Mesenchymal stem cell (in vitro differentiated cells and primary cell): ENCODE results near the gene GABRB3.

Source experiments
- DNase-seq: peaks from one replicate; pipeline ENCODE4 v3.0.0-alpha.2; 2013
- H2AFZ ChIP-seq: one replicate; pipeline ENCODE4 v1.6.1; 2013; ENCODE audit warnings: low read depth, mild to moderate bottlenecking, control low read depth, inconsistent platforms, low read length, moderate library complexity
- H2AK5ac ChIP-seq: 2 replicates; pipeline ENCODE4 v1.6.1; 2013; ENCODE audit warnings: low read length, moderate library complexity, mild to moderate bottlenecking, inconsistent platforms; ENCODE audit not compliant: severe bottlenecking
- H2BK120ac ChIP-seq: one replicate; pipeline ENCODE4 v1.6.1; 2013; ENCODE audit warnings: low read depth, mild to moderate bottlenecking, inconsistent platforms, low read length, moderate library complexity
- H2BK12ac ChIP-seq, 2 experiments: one replicate each; pipeline ENCODE4 v1.6.1; 2013; ENCODE audit warnings: inconsistent platforms in 2 of 2, low read length in 2 of 2, mild to moderate bottlenecking in 2 of 2, moderate library complexity in 2 of 2, control low read depth in 1 of 2
- H2BK15ac ChIP-seq: one replicate; pipeline ENCODE4 v1.6.1; 2013; ENCODE audit warnings: mild to moderate bottlenecking, low read depth, inconsistent platforms; ENCODE audit not compliant: poor library complexity, severe bottlenecking
- H2BK5ac ChIP-seq: 2 replicates; pipeline ENCODE4 v1.6.1; 2013; ENCODE audit warnings: low read depth, mild to moderate bottlenecking, low read length, control low read depth, inconsistent platforms; ENCODE audit not compliant: poor library complexity, severe bottlenecking
- H3K14ac ChIP-seq, 2 experiments: one replicate each; pipeline ENCODE4 v1.6.1; 2013; ENCODE audit warnings: inconsistent platforms in 2 of 2, low read length in 2 of 2, control low read depth in 1 of 2, mild to moderate bottlenecking in 1 of 2, moderate library complexity in 1 of 2
- H3K18ac ChIP-seq, 2 experiments: one replicate each; pipeline ENCODE4 v1.6.1; 2013; ENCODE audit warnings: inconsistent platforms in 2 of 2, low read length in 2 of 2, control low read depth in 1 of 2, low read depth in 1 of 2, mild to moderate bottlenecking in 1 of 2
- H3K23ac ChIP-seq, 2 experiments: one replicate each; pipeline ENCODE4 v1.6.1; 2013; ENCODE audit warnings: inconsistent platforms in 2 of 2, low read length in 2 of 2, mild to moderate bottlenecking in 2 of 2, moderate library complexity in 2 of 2, control low read depth in 1 of 2
- H3K27ac ChIP-seq: 2 replicates; pipeline ENCODE4 v1.5.1; 2013; ENCODE audit warnings: mild to moderate bottlenecking, moderate library complexity, low read length, control low read depth, inconsistent platforms; ENCODE audit not compliant: poor library complexity, severe bottlenecking
- H3K27me3 ChIP-seq, 2 experiments: 2 replicates each; pipeline versions ENCODE4 v1.6.1 to v1.7.0; 2013; ENCODE audit warnings: low read length in 2 of 2, mild to moderate bottlenecking in 2 of 2, moderate library complexity in 2 of 2, control low read depth in 1 of 2, inconsistent platforms in 1 of 2; ENCODE audit not compliant: control insufficient read depth in 1 of 2, insufficient read depth in 1 of 2
- H3K36me3 ChIP-seq, 2 experiments: 2 replicates each; pipeline versions ENCODE4 v1.6.1 to v1.7.0; 2013; ENCODE audit warnings: low read length in 2 of 2, control low read depth in 1 of 2, inconsistent platforms in 1 of 2, low read depth in 1 of 2, mild to moderate bottlenecking in 1 of 2; ENCODE audit not compliant: insufficient read depth in 2 of 2, control insufficient read depth in 1 of 2
- H3K4ac ChIP-seq, 2 experiments: one replicate each; pipeline ENCODE4 v1.6.1; 2013; ENCODE audit warnings: inconsistent platforms in 2 of 2, low read length in 2 of 2, mild to moderate bottlenecking in 2 of 2, moderate library complexity in 2 of 2, control low read depth in 1 of 2, low read depth in 1 of 2
- H3K4me1 ChIP-seq: 2 replicates; pipeline ENCODE4 v1.6.1; 2013; ENCODE audit warnings: low read depth, low read length, control low read depth; ENCODE audit not compliant: control insufficient read depth, insufficient read depth
- H3K4me2 ChIP-seq: 2 replicates; pipeline ENCODE4 v1.6.1; 2013; ENCODE audit warnings: low read length, mild to moderate bottlenecking, inconsistent platforms; ENCODE audit not compliant: poor library complexity, severe bottlenecking
- H3K4me3 ChIP-seq, 2 experiments: 2 replicates each; pipeline versions ENCODE4 v1.5.1 to v1.7.0; 2013; ENCODE audit warnings: low read length in 2 of 2, mild to moderate bottlenecking in 2 of 2, control low read depth in 1 of 2, low read depth in 1 of 2; ENCODE audit not compliant: insufficient read depth in 1 of 2
- H3K79me1 ChIP-seq: replicated peaks from 2 replicates; pipeline ENCODE4 v1.6.1; 2013; ENCODE audit warnings: mild to moderate bottlenecking, control low read depth, low read length, inconsistent platforms; ENCODE audit not compliant: poor library complexity, severe bottlenecking
- H3K9ac ChIP-seq: 2 replicates; pipeline ENCODE4 v1.7.0; 2013; ENCODE audit warnings: mild to moderate bottlenecking, low read length, moderate library complexity
- H3K9me3 ChIP-seq: 2 replicates; pipeline ENCODE4 v1.7.0; 2013; ENCODE audit warnings: mild to moderate bottlenecking, low read length; ENCODE audit not compliant: control insufficient read depth
- H4K8ac ChIP-seq: one replicate; pipeline ENCODE4 v1.6.1; 2013; ENCODE audit warnings: inconsistent platforms, mild to moderate bottlenecking, low read length, moderate library complexity
- H4K91ac ChIP-seq: one replicate; pipeline ENCODE4 v1.6.1; 2013; ENCODE audit warnings: mild to moderate bottlenecking, low read length, inconsistent platforms
- WGBS: methylation state at CpG from one replicate; pipeline ENCODE4 v1.1.7; 2013; ENCODE audit warnings: mixed read lengths; 5-methylcytosine and 5-hydroxymethylcytosine counted together

Gene GABRB3

GRCh38 chr15:26682598-26683164, 90.2 kb downstream of the GABRB3 start:
- Histone ChIP-seq H2AFZ (peak overlapping the region; percentile 33), H4K91ac (no peak overlapping the region), H3K9me3 (peaks cover 4% of the 10 kb centered on the region), H3K36me3 (no peaks in the 10 kb centered on the region), H4K8ac (no peak overlapping the region), H3K27me3 (no peaks in the 10 kb centered on the region), H3K79me1 (no peaks in the 10 kb centered on the region), H3K9ac (no peak overlapping the region), H3K18ac (no peak overlapping the region), H3K14ac (no peak overlapping the region), H3K4me2 (no peak overlapping the region), H2BK5ac (no peak overlapping the region), H3K4me1 (no peaks in the 10 kb centered on the region), H3K4me3 (no peak overlapping the region), H3K27ac (no peak overlapping the region), H3K23ac (no peak overlapping the region), H3K4ac (no peak overlapping the region), H2AK5ac (no peak overlapping the region), H2BK12ac (no peak overlapping the region), H2BK120ac (no peak overlapping the region), H2BK15ac (no peak overlapping the region)
- DNase-seq: no peak
- WGBS: 64% methylated on average over 3 of the region's 5 CpGs

GRCh38 chr15:26679927-26680326, 92.9 kb downstream of the GABRB3 start:
- DNase-seq: no peak
- Histone ChIP-seq H4K8ac (no peak overlapping the region), H3K23ac (no peak overlapping the region), H3K18ac (no peak overlapping the region), H3K4me3 (no peak overlapping the region), H2BK15ac (no peak overlapping the region), H3K14ac (no peak overlapping the region), H3K79me1 (no peaks in the 10 kb centered on the region), H2AK5ac (no peak overlapping the region), H3K9me3 (peaks cover 4% of the 10 kb centered on the region), H3K9ac (no peak overlapping the region), H2BK5ac (no peak overlapping the region), H3K27ac (no peak overlapping the region), H2AFZ (no peak overlapping the region), H3K4me2 (no peak overlapping the region), H4K91ac (no peak overlapping the region), H3K4me1 (no peaks in the 10 kb centered on the region), H2BK12ac (no peak overlapping the region), H3K27me3 (no peaks in the 10 kb centered on the region), H2BK120ac (no peak overlapping the region), H3K4ac (no peak overlapping the region), H3K36me3 (no peaks in the 10 kb centered on the region)
- WGBS: 68% methylated on average over 3 of the region's 3 CpGs

- Histone ChIP-seq H3K4ac (no peak overlapping the region), H3K27ac (no peak overlapping the region), H3K18ac (no peak overlapping the region), H3K9me3 (no peaks in the 10 kb centered on the region), H3K14ac (no peak overlapping the region), H3K27me3 (no peaks in the 10 kb centered on the region), H3K9ac (no peak overlapping the region), H4K91ac (no peak overlapping the region), H2BK12ac (no peak overlapping the region), H3K23ac (no peak overlapping the region), H2BK15ac (no peak overlapping the region), H4K8ac (no peak overlapping the region), H3K4me2 (no peak overlapping the region), H2AK5ac (no peak overlapping the region), H3K79me1 (no peaks in the 10 kb centered on the region), H3K4me3 (no peak overlapping the region), H2BK5ac (no peak overlapping the region), H2BK120ac (no peak overlapping the region), H3K36me3 (no peaks in the 10 kb centered on the region), H2AFZ (no peak overlapping the region), H3K4me1 (no peaks in the 10 kb centered on the region)
- no peak for DNase-seq
- WGBS: 35% methylated on average over 2 of the region's 3 CpGs
Observed at GRCh38 chr15:26676115-26676514, 96.8 kb downstream of the GABRB3 start.

GRCh38 chr15:26674467-26674866, 98.4 kb downstream of the GABRB3 start:
- H3K79me1 ChIP-seq: no peaks in the 10 kb centered on the region
- H2BK15ac ChIP-seq: no peak overlapping the region
- no peak overlapping the region for H3K27ac ChIP-seq
- no peak overlapping the region for H3K4me3 ChIP-seq
- H4K91ac ChIP-seq: no peak overlapping the region
- H3K36me3 ChIP-seq: no peaks in the 10 kb centered on the region
- no peak overlapping the region for H2BK12ac ChIP-seq
- H3K9me3 ChIP-seq: no peaks in the 10 kb centered on the region
- no peak overlapping the region for H3K4ac ChIP-seq
- no peak for DNase-seq
- no peak overlapping the region for H3K14ac ChIP-seq
- no peak overlapping the region for H2AFZ ChIP-seq
- no peak overlapping the region for H2AK5ac ChIP-seq
- no peaks in the 10 kb centered on the region for H3K4me1 ChIP-seq
- 75% methylated on average over 2 of the region's 4 CpGs for WGBS
- H3K9ac ChIP-seq: no peak overlapping the region
- no peak overlapping the region for H3K18ac ChIP-seq
- H3K4me2 ChIP-seq: no peak overlapping the region
- H3K23ac ChIP-seq: no peak overlapping the region
- no peak overlapping the region for H4K8ac ChIP-seq
- H2BK120ac ChIP-seq: no peak overlapping the region
- H2BK5ac ChIP-seq: no peak overlapping the region
- H3K27me3 ChIP-seq: no peaks in the 10 kb centered on the region
